Panc1 (cell line): Measurements from ENCODE around the gene ARHGAP18. TPM values are rescaled to one million over a fixed set of nuclear protein-coding genes. Genes with fewer than 3 reads are reported as not detected.
"Not testable (repeated sequence)": the region's sequence is repeated elsewhere in the genome, so short reads cannot be mapped to it uniquely, and the experiment has no call there.

Experiments used
- ATAC-seq: fragments of 200-7000 bp; cut with Tn5 transposase; 2 replicates; pipeline ENCODE4 v1.9.1; 2020; ENCODE audit warnings: mild to moderate bottlenecking, moderate library complexity
- BruUV-seq: library from RNA; stranded (reverse); fragments of 400-500 nt; replicated peaks from 2 replicates; lab custom pipeline; 2021; lab: Mats Ljungman, UMichigan
- CTCF ChIA-PET: fragments of 300-600 bp; sonication (Branson Sonifier 250); formaldehyde crosslinking; loops from one replicate; lab custom pipeline; 2022; ENCODE audit warnings: antibody characterized with exemption; lab: Charles Lee
- POLR2A ChIA-PET: fragments of 300-600 bp; sonication (Branson Sonifier 250); formaldehyde crosslinking; loops from one replicate; lab custom pipeline; 2022; ENCODE audit warnings: antibody characterized with exemption; lab: Charles Lee
- DNase-seq: peaks from one replicate; pipeline ENCODE4 v3.0.0-alpha.2; 2010; ENCODE audit warnings: low read depth, low spot score
- H3K27ac ChIP-seq: 2 replicates; pipeline ENCODE4 v1.5.1; 2011; ENCODE audit warnings: mild to moderate bottlenecking, low read length, inconsistent platforms
- H3K27me3 ChIP-seq: fragments of 200-500 bp; sonication (Bioruptor generic); 2 replicates; pipeline ENCODE4 v1.6.0; 2014; ENCODE audit warnings: low read length, inconsistent platforms; ENCODE audit not compliant: control insufficient read depth, insufficient read depth
- H3K36me3 ChIP-seq: fragments of 200-500 bp; sonication (Bioruptor generic); 2 replicates; pipeline ENCODE4 v1.5.1; 2014; ENCODE audit warnings: inconsistent platforms, mild to moderate bottlenecking, low read length, moderate library complexity; ENCODE audit not compliant: control insufficient read depth, insufficient read depth
- H3K4me1 ChIP-seq: 2 replicates; pipeline ENCODE4 v1.5.1; 2011; ENCODE audit warnings: inconsistent platforms, mild to moderate bottlenecking, low read length, moderate library complexity; ENCODE audit not compliant: control insufficient read depth, insufficient read depth
- H3K4me3 ChIP-seq, 2 experiments: 2 replicates each; pipeline ENCODE4 v1.5.1; 2011 to 2012; ENCODE audit warnings: low read depth in 2 of 2, low read length in 2 of 2, mild to moderate bottlenecking in 2 of 2, inconsistent platforms in 1 of 2, moderate library complexity in 1 of 2
- H3K9me3 ChIP-seq: fragments of 200-500 bp; sonication (Bioruptor generic); 2 replicates; pipeline ENCODE4 v1.5.1; 2014; ENCODE audit warnings: low read depth, mild to moderate bottlenecking, inconsistent platforms, low read length, moderate library complexity; ENCODE audit not compliant: control insufficient read depth, insufficient read depth
- CTCF ChIP-seq: fragments of 450-650 bp; IDR thresholded peaks from 2 replicates; pipeline ENCODE4 v1.5.1; 2017; ENCODE audit warnings: mild to moderate bottlenecking
- POLR2AphosphoS5 ChIP-seq: IDR thresholded peaks from 2 replicates; pipeline ENCODE4 v1.6.1; 2012; ENCODE audit warnings: mild to moderate bottlenecking, low read depth, low read length, moderate library complexity
- REST ChIP-seq, 2 experiments: IDR thresholded peaks; 2 replicates each; pipeline ENCODE4 v1.6.1; 2011 to 2012; ENCODE audit warnings: low read depth in 2 of 2, control low read depth in 1 of 2, low read length in 1 of 2, mild to moderate bottlenecking in 1 of 2, moderate library complexity in 1 of 2; ENCODE audit not compliant: insufficient read depth in 1 of 2
- SIN3A ChIP-seq: IDR thresholded peaks from 2 replicates; pipeline ENCODE4 v1.6.1; 2012; ENCODE audit warnings: low read depth, mild to moderate bottlenecking, low read length, moderate library complexity, borderline replicate concordance; ENCODE audit not compliant: insufficient read depth
- TCF7L2 ChIP-seq: IDR thresholded peaks from 2 replicates; pipeline ENCODE4 v1.6.1; 2011; ENCODE audit warnings: mild to moderate bottlenecking, low read depth, low read length, inconsistent platforms
- in situ Hi-C: cut with HindIII; loops from 2 replicates; pipeline ENCODE4 v1.10.0; 2016; ENCODE audit warnings: low sequenced_read_pairs, low pct_unique_long_range_greater_than_20kb
- intact Hi-C: fragments of 100-400 bp; cut with micrococcal nuclease; formaldehyde crosslinking; loops from one replicate; pipeline ENCODE4 v1.10.0; 2022; ENCODE audit not compliant: unreplicated experiment
- total RNA-seq: library from RNA; stranded (reverse); gene quantifications from one replicate; pipeline ENCODE4 v1.2.1, GENCODE V29; 2021; ENCODE audit not compliant: unreplicated experiment

ARHGAP18 gene
- total RNA-seq, 1 experiment from 2014 or later = 11.6 TPM

- TF ChIP-seq CTCF (no peak), SIN3A (no peak), TCF7L2 (no peak), POLR2AphosphoS5 (no peak), REST (IDR thresholded peaks at IDR 0.05; ENCODE audit: insufficient read depth in 1 of 2, low read depth in 2 of 2, low read length in 1 of 2) (no peak)
- no peaks in the 10 kb centered on the region for H3K4me1 ChIP-seq
- no peaks in the 10 kb centered on the region for H3K9me3 ChIP-seq
- POLR2A ChIA-PET = no interaction called here
- CTCF ChIA-PET = no interaction called here
- no peaks in the 10 kb centered on the region for H3K36me3 ChIP-seq
- DNase-seq (no peak), ATAC-seq (no peak)
- no peak overlapping the region for H3K27ac ChIP-seq
- BruUV-seq = no TSS peak
- intact Hi-C loops (no loop called here), in situ Hi-C loops (no loop called here)
- no peak overlapping the region for H3K4me3 ChIP-seq
- no peaks in the 10 kb centered on the region for H3K27me3 ChIP-seq
Observed at GRCh38 chr6:129576456-129576855, 133.5 kb downstream of the ARHGAP18 start.

GRCh38 chr6:129575378-129576118, 134.4 kb downstream of the ARHGAP18 start:
- ChIA-PET POLR2A (no interaction called here), CTCF (interaction anchor here (0.7 to 1.6 kb wide), 2 partner anchors 75 to 1861 kb away, joined by 4 to 6 read pairs; no protein-coding TSS in a partner anchor)
- H3K4me1 ChIP-seq = no peaks in the 10 kb centered on the region
- peak overlapping the region; percentile 4 to 32; a peak in 3 of 4 replicates for H3K4me3 ChIP-seq
- no peak overlapping the region for H3K27ac ChIP-seq
- H3K36me3 ChIP-seq = no peaks in the 10 kb centered on the region
- no TSS peak for BruUV-seq
- no peaks in the 10 kb centered on the region for H3K9me3 ChIP-seq
- ATAC-seq = peak; percentile 78
- DNase-seq = no peak
- intact Hi-C loops (loop anchor here (1.0 kb wide), 1 partner anchor 76 kb away; no protein-coding TSS in a partner anchor), in situ Hi-C loops (no loop called here)
- H3K27me3 ChIP-seq = no peaks in the 10 kb centered on the region
- TF ChIP-seq TCF7L2 (no peak), CTCF (peak; percentile 80)

- intact Hi-C loops = loop anchor here (1.0 kb wide), 1 partner anchor 75 kb away; no protein-coding TSS in a partner anchor
- H3K4me3 ChIP-seq, POLR2A ChIA-PET, in situ Hi-C loops, H3K27me3 ChIP-seq, H3K4me1 ChIP-seq, BruUV-seq, H3K36me3 ChIP-seq, DNase-seq, H3K9me3 ChIP-seq, ATAC-seq, H3K27ac ChIP-seq: not testable (repeated sequence)
- CTCF ChIA-PET = interaction anchor here (1.6 kb wide), 1 partner anchor 74 kb away, joined by 6 read pairs; no protein-coding TSS in a partner anchor
Observed at GRCh38 chr6:129574605-129575004, 135.4 kb downstream of the ARHGAP18 start.

GRCh38 chr6:129570929-129571328, 139.0 kb downstream of the ARHGAP18 start:
- CTCF ChIA-PET = interaction anchor here (0.7 kb wide), 2 partner anchors 113 to 597 kb away, joined by 3 to 7 read pairs; no protein-coding TSS in a partner anchor
- H3K36me3 ChIP-seq, ATAC-seq, intact Hi-C loops, H3K4me1 ChIP-seq, H3K9me3 ChIP-seq, BruUV-seq, POLR2A ChIA-PET, DNase-seq, H3K4me3 ChIP-seq, in situ Hi-C loops, H3K27ac ChIP-seq, H3K27me3 ChIP-seq: not testable (repeated sequence)
